SKM-1 treated with dmso at 0.1 percent for 144 hours (cell line): ENCODE results near the gene ZSWIM1.
A peak's percentile ranks its signal among the peaks of the same experiment; 100 is the strongest.

Experiments
- DNase-seq: peaks from one replicate; lab custom pipeline; 2025; ENCODE audit not compliant: unreplicated experiment; lab: John Stamatoyannopoulos, UW

The ZSWIM1 gene

GRCh38 chr20:45880988-45881788 lies at the start of gene ZSWIM1:
ZSWIM1 (plus strand) TSS chr20:45881227; CDS start chr20:45882593, 1,366 bp downstream.
- peak; percentile 96 for DNase-seq

GRCh38 chr20:45832619-45833018 lies 48.4 kb upstream of the ZSWIM1 start:
- DNase-seq = no peak

- DNase-seq = peak; percentile 77
These were observed 47.8 kb upstream of the ZSWIM1 start, which contains the start of gene SNX21 for GRCh38 chr20:45833030-45833882. SNX21 (plus strand) TSS chr20:45833799; CDS start chr20:45833920, 121 bp downstream.

- no peak for DNase-seq
These were observed 46.9 kb upstream of the ZSWIM1 start for GRCh38 chr20:45833883-45834796.

GRCh38 chr20:45834797-45835161 lies 46.2 kb upstream of the ZSWIM1 start:
- no peak for DNase-seq

- peak; percentile 46 for DNase-seq
These were observed 45.7 kb upstream of the ZSWIM1 start for GRCh38 chr20:45835329-45835765.

GRCh38 chr20:45835825-45836224 lies 45.2 kb upstream of the ZSWIM1 start:
- DNase-seq = no peak

GRCh38 chr20:45836841-45837240 lies 44.2 kb upstream of the ZSWIM1 start:
- no peak for DNase-seq

GRCh38 chr20:45840700-45841198 lies 40.3 kb upstream of the ZSWIM1 start:
- DNase-seq = no peak

GRCh38 chr20:45841407-45842129 lies 39.5 kb upstream of the ZSWIM1 start:
- no peak for DNase-seq

GRCh38 chr20:45842169-45842812 lies 38.7 kb upstream of the ZSWIM1 start:
- DNase-seq = peak; percentile 7

GRCh38 chr20:45843506-45843905 lies 37.5 kb upstream of the ZSWIM1 start:
- DNase-seq = no peak

- DNase-seq = no peak
These were observed 35.6 kb upstream of the ZSWIM1 start for GRCh38 chr20:45845452-45845851.

GRCh38 chr20:45848421-45848820 lies 32.6 kb upstream of the ZSWIM1 start:
- no peak for DNase-seq

- no peak for DNase-seq
These were observed 32.0 kb upstream of the ZSWIM1 start for GRCh38 chr20:45848969-45849582.

GRCh38 chr20:45850238-45850637 lies 30.8 kb upstream of the ZSWIM1 start:
- no peak for DNase-seq

GRCh38 chr20:45850926-45851325 lies 30.1 kb upstream of the ZSWIM1 start:
- no peak for DNase-seq

- DNase-seq = no peak
These were observed 29.5 kb upstream of the ZSWIM1 start for GRCh38 chr20:45851501-45851900.

GRCh38 chr20:45852326-45852725 lies 28.7 kb upstream of the ZSWIM1 start:
- no peak for DNase-seq
